ENCODE data around the gene NTRK3. TPM values are rescaled to one million over a fixed set of nuclear protein-coding genes. Genes with fewer than 3 reads are reported as not detected.

NTRK3 gene
- total and polyA plus RNA-seq, 10 donors, result 0.33 to 6.6 (median 2.1) TPM

DNA sequence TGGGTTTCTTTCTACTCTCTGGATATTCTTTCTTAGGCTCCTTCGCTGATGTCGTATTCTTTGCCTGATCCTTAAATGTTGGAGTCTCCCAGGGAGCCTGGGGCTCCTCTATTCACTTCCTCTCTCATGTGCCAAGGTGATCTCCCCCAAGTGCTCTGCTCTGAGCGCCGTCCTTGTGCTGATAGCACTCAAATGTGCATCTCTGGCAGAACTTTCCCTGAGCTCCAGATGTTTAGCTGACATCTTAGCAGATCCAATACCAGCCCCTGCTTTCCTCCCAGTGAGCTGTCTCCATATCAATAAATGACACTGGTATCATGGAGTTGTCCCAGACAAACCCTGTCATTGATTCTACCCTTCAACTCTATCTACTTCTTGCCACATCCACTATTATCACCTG lies 62.4 kb downstream of the NTRK3 start:
- 81 to 88% (median 83%) methylated on average over 4 of the region's 4 CpGs for WGBS, 5 donors
- no peaks in the 10 kb centered on the region for H3K4me1 ChIP-seq
- no peak for TF ChIP-seq POLR2AphosphoS5 (IDR thresholded peaks at IDR 0.05)
- H3K27ac ChIP-seq, result no peak overlapping the region
- H3K27me3 ChIP-seq (replicated peaks in 1 of 7), result no peaks in the 10 kb centered on the region
- DNase-seq, result no peak
- no peaks in the 10 kb centered on the region for H3K36me3 ChIP-seq
- H3K9me3 ChIP-seq, result no peaks in the 10 kb centered on the region
- intact Hi-C loops (cut with DNase I; ENCODE audit: low total_unique reads), result no loop called here
- no peak overlapping the region for H3K4me3 ChIP-seq

DNA sequence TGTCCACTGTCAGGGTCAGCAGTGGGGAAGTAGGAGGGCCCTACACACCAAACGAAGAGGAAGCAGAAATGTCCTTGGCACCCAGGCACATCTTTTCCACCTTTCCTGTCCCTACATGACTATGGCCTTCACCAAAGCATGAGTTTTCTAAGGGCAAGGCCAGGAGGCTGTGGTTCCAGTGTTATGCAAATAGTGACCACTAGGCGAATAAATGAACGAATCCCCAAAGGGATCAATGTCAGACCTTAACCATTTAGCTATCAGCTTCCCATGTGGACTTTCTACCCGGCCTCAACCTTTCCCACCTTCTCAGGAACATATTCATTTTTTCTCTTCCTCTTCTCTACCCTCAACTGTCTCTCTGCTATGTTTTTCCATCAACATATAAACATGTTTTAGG lies 63.1 kb downstream of the NTRK3 start:
- no peaks in the 10 kb centered on the region for H3K36me3 ChIP-seq
- TF ChIP-seq POLR2AphosphoS5 (IDR thresholded peaks at IDR 0.05) (peak in 1 of 3 donors; percentile 19), POLR2A (IDR thresholded peaks at IDR 0.05) (no peak), CTCF (IDR thresholded peaks at IDR 0.05 in 8 of 11, conservative IDR thresholded peaks at IDR 0.05 in 3 of 11) (peak in 6 of 11 experiments; percentile 9 to 42 (median 17))
- no peak overlapping the region for H3K4me3 ChIP-seq
- no peak for DNase-seq
- WGBS, 5 donors, result 47 to 61% (median 59%) methylated on average over 3 to 4 of the region's 4 CpGs
- intact Hi-C loops (cut with DNase I; ENCODE audit: low total_unique reads), result no loop called here
- H3K9me3 ChIP-seq, result no peaks in the 10 kb centered on the region
- H3K27me3 ChIP-seq (replicated peaks in 1 of 7), result no peaks in the 10 kb centered on the region
- H3K27ac ChIP-seq, result no peak overlapping the region
- H3K4me1 ChIP-seq, result no peaks in the 10 kb centered on the region

DNA sequence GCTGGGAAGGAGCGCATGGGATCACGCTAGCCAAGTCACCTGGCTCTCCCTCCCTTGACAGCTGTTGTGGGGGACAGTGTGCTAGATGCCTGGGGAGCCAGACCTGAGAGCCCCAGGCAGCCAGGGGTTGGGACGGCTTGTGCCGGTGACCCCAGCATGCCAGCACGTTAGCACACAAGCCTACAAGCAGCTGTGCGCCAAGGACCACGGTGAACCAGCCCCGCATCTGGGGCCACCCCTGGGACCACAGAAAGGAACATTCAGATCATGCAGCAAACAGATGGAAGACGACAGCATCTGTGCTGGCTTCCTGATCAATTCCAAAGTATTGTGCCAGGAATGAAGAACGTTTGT lies 64.8 kb downstream of the NTRK3 start:
- Histone ChIP-seq H3K4me1 (no peaks in the 10 kb centered on the region), H3K27me3 (replicated peaks in 1 of 7) (no peaks in the 10 kb centered on the region), H3K27ac (no peak overlapping the region), H3K4me3 (no peak overlapping the region), H3K9me3 (no peaks in the 10 kb centered on the region), H3K36me3 (no peaks in the 10 kb centered on the region)
- WGBS, 5 donors, result 85 to 93% (median 89%) methylated on average over 7 to 10 of the region's 10 CpGs
- intact Hi-C loops (cut with DNase I; ENCODE audit: low total_unique reads), result no loop called here
- DNase-seq, result no peak
- TF ChIP-seq CTCF (IDR thresholded peaks at IDR 0.05 in 8 of 11, conservative IDR thresholded peaks at IDR 0.05 in 3 of 11) (no peak), POLR2AphosphoS5 (IDR thresholded peaks at IDR 0.05) (no peak), POLR2A (IDR thresholded peaks at IDR 0.05) (no peak)

GRCh38 chr15:88190232-88190631 lies 66.3 kb downstream of the NTRK3 start:
- Histone ChIP-seq H3K9me3 (no peaks in the 10 kb centered on the region), H3K27ac (no peak overlapping the region), H3K36me3 (no peaks in the 10 kb centered on the region), H3K27me3 (replicated peaks in 1 of 7) (no peaks in the 10 kb centered on the region), H3K4me3 (no peak overlapping the region), H3K4me1 (no peaks in the 10 kb centered on the region)
- DNase-seq, result no peak
- WGBS, 5 donors, result 81 to 86% (median 83%) methylated on average over 3 of the region's 3 CpGs
- intact Hi-C loops (cut with DNase I; ENCODE audit: low total_unique reads), result no loop called here
- no peak for TF ChIP-seq POLR2A (IDR thresholded peaks at IDR 0.05)

DNA sequence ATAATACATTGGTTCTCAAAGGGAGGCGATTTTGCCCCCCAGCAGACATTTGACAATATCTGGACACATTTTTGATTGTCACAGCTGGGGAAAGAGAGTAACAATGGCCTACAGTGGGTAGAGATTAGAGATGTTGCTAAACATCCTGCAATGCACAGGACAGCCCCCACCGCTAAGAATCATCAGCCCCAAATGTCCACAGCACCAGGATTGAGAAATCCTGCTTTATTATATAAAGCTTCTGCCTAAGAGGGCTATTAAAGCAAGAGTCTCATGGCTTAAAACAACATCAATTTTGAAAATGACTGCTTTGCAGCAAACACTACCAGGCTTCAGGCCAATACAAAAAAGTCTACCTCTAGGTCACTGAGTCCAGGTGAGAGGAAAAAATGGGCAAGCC lies 68.2 kb downstream of the NTRK3 start:
- Histone ChIP-seq H3K9me3 (no peaks in the 10 kb centered on the region), H3K27ac (no peak overlapping the region), H3K27me3 (replicated peaks in 1 of 7) (peaks cover 0 to 4% (median 0%) of the 10 kb centered on the region in 7 donors), H3K4me3 (no peak overlapping the region), H3K4me1 (no peaks in the 10 kb centered on the region), H3K36me3 (no peaks in the 10 kb centered on the region)
- no peak for DNase-seq
- 79 to 94% (median 89%) methylated on average over 2 of the region's 2 CpGs for WGBS, 5 donors
- TF ChIP-seq CTCF (IDR thresholded peaks at IDR 0.05 in 8 of 11, conservative IDR thresholded peaks at IDR 0.05 in 3 of 11) (no peak), POLR2AphosphoS5 (IDR thresholded peaks at IDR 0.05) (no peak), POLR2A (IDR thresholded peaks at IDR 0.05) (no peak)
- intact Hi-C loops (cut with DNase I; ENCODE audit: low total_unique reads), result no loop called here
